GM18873 (cell line): ENCODE measurements around the gene SMAGP.
A peak's percentile ranks its signal among the peaks of the same experiment; 100 is the strongest.
"Not testable (repeated sequence)": the region's sequence is repeated elsewhere in the genome, so short reads cannot be mapped to it uniquely, and the experiment has no call there.

Experiments used
- ATAC-seq: cut with Tn5 transposase; IDR thresholded peaks from one replicate; pipeline ENCODE4 v1.9.1; 2021; ENCODE audit warnings: mild to moderate bottlenecking, moderate library complexity, moderate number of reproducible peaks; ENCODE audit not compliant: unreplicated experiment, low FRiP score

Gene SMAGP

GRCh38 chr12:51227112-51227511, 43.1 kb downstream of the SMAGP start:
- ATAC-seq, result not testable (repeated sequence)

GRCh38 chr12:51225771-51226170, 44.4 kb downstream of the SMAGP start:
- no peak for ATAC-seq

GRCh38 chr12:51225234-51225633, 45.0 kb downstream of the SMAGP start:
- no peak for ATAC-seq

- no peak for ATAC-seq
Observed at GRCh38 chr12:51224625-51225024, 45.6 kb downstream of the SMAGP start.

DNA sequence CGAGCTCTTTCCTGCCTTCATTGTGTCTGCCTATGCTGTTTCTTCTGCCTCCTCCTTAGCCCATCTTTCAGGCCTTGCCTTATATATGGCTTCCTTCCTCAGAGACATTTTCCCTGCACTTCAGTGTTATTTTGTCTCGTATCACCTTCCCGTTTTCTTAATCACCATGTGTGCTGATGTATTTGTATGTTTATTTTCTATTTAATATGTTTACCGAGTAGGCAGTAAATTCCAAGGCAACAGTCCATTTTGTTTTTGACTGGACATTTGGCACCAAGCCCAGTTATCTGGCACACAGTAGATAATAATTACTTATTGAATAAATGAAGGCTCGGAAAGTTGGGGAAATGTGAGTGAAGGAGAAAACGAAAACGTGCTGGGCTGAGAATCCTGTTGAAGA, 47.8 kb downstream of the SMAGP start:
- ATAC-seq, result no peak

- not testable (repeated sequence) for ATAC-seq
Observed at GRCh38 chr12:51219857-51220256, 50.4 kb downstream of the SMAGP start.

GRCh38 chr12:51219322-51219721, 50.9 kb downstream of the SMAGP start:
- no peak for ATAC-seq

DNA sequence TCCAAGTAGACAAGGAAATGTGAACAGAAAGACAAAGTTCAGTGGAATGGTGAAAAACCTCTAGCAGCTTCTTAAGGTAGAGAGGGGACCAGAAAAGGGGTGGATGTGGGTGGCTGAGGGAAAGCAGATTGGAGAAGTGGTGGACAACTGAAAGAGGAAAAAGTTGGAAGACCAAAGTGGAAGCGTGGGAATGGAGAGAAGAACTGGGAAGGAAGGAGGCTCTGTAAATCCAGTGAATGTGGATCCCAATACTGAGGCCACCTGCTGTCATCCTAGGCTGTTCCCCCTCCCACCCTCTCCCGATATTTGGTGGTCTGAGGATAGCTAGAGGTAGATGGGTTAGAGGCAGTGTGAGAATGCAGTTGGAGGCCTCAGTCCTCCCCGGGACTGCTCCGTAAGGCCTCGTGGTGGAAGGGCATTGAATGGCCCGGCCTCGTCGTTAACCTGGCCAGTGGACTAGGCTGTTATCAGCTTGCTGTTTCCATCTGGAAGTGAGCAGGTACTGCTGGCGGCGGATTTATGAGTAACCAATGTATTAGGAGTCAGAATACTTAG, 51.5 kb downstream of the SMAGP start:
- no peak for ATAC-seq

- peak; percentile 45 for ATAC-seq
Observed at GRCh38 chr12:51217968-51218606, 52.1 kb downstream of the SMAGP start, which contains the start of gene POU6F1. POU6F1 (minus strand) TSS chr12:51218062; CDS start chr12:51206836, 11,226 bp downstream.

- no peak for ATAC-seq
Observed at GRCh38 chr12:51217133-51217967, 52.9 kb downstream of the SMAGP start.

DNA sequence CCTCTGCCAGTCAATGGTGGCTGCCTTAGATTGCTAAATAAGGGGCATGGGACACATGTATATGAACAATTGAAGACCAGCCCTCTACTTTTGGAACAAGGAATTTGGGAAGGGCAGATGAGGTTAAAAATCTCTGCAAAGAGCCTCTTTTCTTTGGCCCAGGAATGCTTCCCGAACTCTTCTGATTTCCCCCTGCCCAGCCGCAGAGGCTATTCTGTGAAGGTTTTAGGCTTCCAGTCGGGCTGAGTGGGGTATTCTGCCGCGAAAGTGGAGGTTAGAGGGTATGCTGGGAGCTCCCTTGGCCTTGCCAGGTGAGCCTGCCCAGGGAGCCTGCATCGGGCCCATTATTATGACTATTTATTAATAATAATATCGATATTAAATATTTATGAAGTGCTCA, 53.6 kb downstream of the SMAGP start:
- no peak for ATAC-seq

DNA sequence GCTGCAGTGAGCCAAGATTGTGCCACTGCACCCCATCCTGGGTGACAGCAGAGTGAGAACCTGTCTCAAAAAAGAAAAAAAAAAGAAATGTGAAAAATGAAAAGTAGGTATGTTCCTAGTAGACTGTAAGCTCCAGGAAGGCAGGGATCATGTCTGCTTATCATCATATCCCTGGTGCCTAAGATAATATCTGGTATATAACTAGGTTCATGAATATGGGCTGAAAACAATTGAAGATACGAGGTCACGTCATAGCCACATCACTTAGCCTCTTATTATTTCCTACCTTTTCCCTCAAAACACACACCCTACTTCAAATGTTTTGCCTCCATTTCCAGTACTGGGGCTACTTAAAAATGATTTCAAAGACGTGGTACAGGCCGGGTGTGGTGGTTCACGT, 55.3 kb downstream of the SMAGP start:
- no peak for ATAC-seq

- no peak for ATAC-seq
Observed at GRCh38 chr12:51210690-51211395, 59.4 kb downstream of the SMAGP start.

DNA sequence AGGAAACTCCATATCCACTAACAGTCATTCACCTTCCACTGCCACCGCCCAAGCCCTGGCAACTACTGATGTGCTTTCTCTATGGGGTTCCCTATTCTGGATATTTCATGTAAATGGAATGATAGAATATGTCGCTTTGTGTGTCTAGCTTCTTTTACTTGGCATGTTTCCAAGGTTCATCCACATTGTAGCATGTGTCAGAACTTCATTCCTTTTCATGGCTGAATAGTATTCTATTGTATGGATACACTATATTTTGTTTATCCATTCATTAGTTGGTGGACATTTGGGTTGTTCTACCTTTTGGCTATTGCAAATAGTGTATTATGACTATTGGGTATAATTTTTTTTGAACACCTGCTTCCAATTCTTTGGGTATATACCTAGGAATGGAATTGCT, 61.0 kb downstream of the SMAGP start:
- ATAC-seq, result no peak

GRCh38 chr12:51208016-51208660, 62.1 kb downstream of the SMAGP start:
- ATAC-seq, result no peak

DNA sequence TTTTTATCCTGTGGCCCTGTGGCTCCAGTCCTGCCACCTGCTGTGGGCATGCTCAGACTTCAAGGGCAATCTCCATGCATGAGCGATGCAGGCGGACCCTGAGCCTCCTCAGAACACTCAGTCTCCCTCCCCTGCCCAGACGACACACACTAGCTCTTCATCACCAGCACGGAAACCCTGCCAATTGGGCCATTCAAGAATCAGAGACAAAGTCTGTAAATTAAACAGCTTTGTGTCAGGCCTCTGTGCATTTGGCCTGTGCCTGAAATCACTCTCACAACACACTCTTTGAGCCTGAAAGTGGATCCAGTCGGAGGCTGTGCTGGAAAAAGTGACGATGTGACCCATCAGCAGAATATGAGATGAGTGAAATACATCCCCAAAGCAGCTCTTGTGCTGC, 64.9 kb downstream of the SMAGP start:
- no peak for ATAC-seq

- no peak for ATAC-seq
Observed at GRCh38 chr12:51202718-51203117, 67.5 kb downstream of the SMAGP start.

- no peak for ATAC-seq
Observed at GRCh38 chr12:51200806-51201205, 69.4 kb downstream of the SMAGP start.

- no peak for ATAC-seq
Observed at GRCh38 chr12:51200156-51200555, 70.1 kb downstream of the SMAGP start.

DNA sequence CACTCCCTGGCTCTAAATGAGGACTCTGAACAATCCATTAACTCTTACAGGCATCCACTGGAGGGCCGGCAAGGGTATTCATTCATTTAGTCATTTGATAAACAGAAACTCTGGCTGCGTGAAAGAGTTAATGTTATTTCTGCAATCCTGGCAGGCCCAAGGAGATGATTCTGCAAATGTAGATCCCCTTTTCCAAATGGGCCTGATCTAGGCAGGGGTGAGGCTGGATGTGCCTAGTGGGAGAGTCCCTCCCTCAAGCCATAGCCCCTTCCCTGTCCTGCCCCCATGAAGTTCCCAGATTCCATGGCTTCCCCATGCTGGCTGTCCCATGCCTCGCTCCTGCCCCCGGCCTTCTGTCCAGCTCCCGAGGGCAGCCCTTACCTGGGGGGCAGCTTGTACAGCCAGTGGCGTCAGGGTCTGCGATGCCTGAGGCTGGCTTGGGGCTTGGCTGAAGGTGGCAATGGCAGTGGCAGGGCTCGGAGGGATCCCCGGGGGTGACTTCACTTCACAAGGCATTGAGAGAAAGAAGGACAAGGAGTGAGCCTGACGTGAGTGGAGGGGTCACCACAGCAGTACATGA, 70.8 kb downstream of the SMAGP start:
- ATAC-seq, result no peak
